Measurements from ENCODE around the gene HMGCL. TPM values are rescaled to one million over a fixed set of nuclear protein-coding genes. Genes with fewer than 3 reads are reported as not detected.
A peak's percentile ranks its signal among the peaks of the same experiment; 100 is the strongest.

HMGCL gene
- total and polyA plus RNA-seq, 2 of the 13 experiments (the other 11 are each of a cell fraction or from before 2014, with no cell fraction given), result 21.3 to 41.4 TPM

GRCh38 chr1:23800400-23801337, 24.6 kb downstream of the HMGCL start, which contains the start of gene GALE (continued):
- TF ChIP-seq ARID5B (CRISPR knock-in tag; IDR thresholded peaks at IDR 0.05) (peak; percentile 41), AGO1 (IDR thresholded peaks at IDR 0.05; ENCODE audit: low read depth, low read length, poor library complexity, severe bottlenecking) (peak; percentile 92), HNRNPL (IDR thresholded peaks at IDR 0.05; ENCODE audit: low read depth, low read length) (no peak), POLR2G (IDR thresholded peaks at IDR 0.05; ENCODE audit: low read depth, low read length) (peak; percentile 82), ZNF232 (CRISPR knock-in tag; IDR thresholded peaks at IDR 0.05; ENCODE audit: borderline replicate concordance) (no peak), ETV5 (CRISPR knock-in tag; IDR thresholded peaks at IDR 0.05; ENCODE audit: borderline replicate concordance) (peak; percentile 91), NCOA2 (CRISPR knock-in tag; IDR thresholded peaks at IDR 0.05) (no peak), IRF2 (CRISPR knock-in tag; IDR thresholded peaks at IDR 0.05) (0 out of 2 replicates have a peak, but pooled peaks have one; percentile 22), HOXA7 (CRISPR knock-in tag; IDR thresholded peaks at IDR 0.05) (no peak), ZNF839 (CRISPR knock-in tag; IDR thresholded peaks at IDR 0.05; ENCODE audit: borderline replicate concordance) (no peak), RFXANK (CRISPR knock-in tag; IDR thresholded peaks at IDR 0.05) (no peak), USF2 (IDR thresholded peaks at IDR 0.05; ENCODE audit: low read depth, low read length) (no peak), USF2 (CRISPR knock-in tag; IDR thresholded peaks at IDR 0.05; ENCODE audit: borderline replicate concordance) (no peak; the same call in 1 of the 2 replicates), IRF9 (CRISPR knock-in tag; IDR thresholded peaks at IDR 0.05; ENCODE audit: borderline replicate concordance) (peak; percentile 21; the same call in 1 of the 2 replicates), ZNF773 (CRISPR knock-in tag; IDR thresholded peaks at IDR 0.05; ENCODE audit: borderline replicate concordance) (no peak), ZNF136 (CRISPR knock-in tag; IDR thresholded peaks at IDR 0.05; ENCODE audit: low read depth) (no peak), MIER2 (CRISPR knock-in tag; IDR thresholded peaks at IDR 0.05) (no peak), HDAC6 (IDR thresholded peaks at IDR 0.05; ENCODE audit: low read depth, low read length) (no peak), ZNF468 (CRISPR knock-in tag; IDR thresholded peaks at IDR 0.05) (no peak), TEF (CRISPR knock-in tag; IDR thresholded peaks at IDR 0.05) (no peak), ZNF432 (CRISPR knock-in tag; IDR thresholded peaks at IDR 0.05; ENCODE audit: borderline replicate concordance) (no peak), ZNF775 (CRISPR knock-in tag; IDR thresholded peaks at IDR 0.05; ENCODE audit: borderline replicate concordance) (no peak)
